PFSK-1 (cell line): ENCODE measurements around the gene RNF14.

Experiments used
- POLR2AphosphoS5 ChIP-seq: IDR thresholded peaks from 2 replicates; pipeline ENCODE4 v1.6.1; 2012; ENCODE audit warnings: low read depth, mild to moderate bottlenecking, control low read depth, low read length, moderate library complexity
- SIN3A ChIP-seq: IDR thresholded peaks from 2 replicates; pipeline ENCODE4 v1.6.1; 2012; ENCODE audit warnings: mild to moderate bottlenecking, low read length, moderate library complexity, borderline replicate concordance; ENCODE audit not compliant: insufficient read depth
- TAF1 ChIP-seq: IDR thresholded peaks from 2 replicates; pipeline ENCODE4 v1.6.1; 2012; ENCODE audit warnings: low read length, control low read depth, borderline replicate concordance; ENCODE audit not compliant: insufficient read depth

- no peak for TF ChIP-seq POLR2AphosphoS5
- no peak for TF ChIP-seq TAF1
- no peak for TF ChIP-seq SIN3A
These were observed 38.3 kb downstream of the RNF14 start for GRCh38 chr5:142007237-142007544.
